Measurements from ENCODE around the gene CCL21. TPM values are rescaled to one million over a fixed set of nuclear protein-coding genes. Genes with fewer than 3 reads are reported as not detected.

CCL21 gene
- total RNA-seq, 1 donor from 2014 or later = not detected

DNA sequence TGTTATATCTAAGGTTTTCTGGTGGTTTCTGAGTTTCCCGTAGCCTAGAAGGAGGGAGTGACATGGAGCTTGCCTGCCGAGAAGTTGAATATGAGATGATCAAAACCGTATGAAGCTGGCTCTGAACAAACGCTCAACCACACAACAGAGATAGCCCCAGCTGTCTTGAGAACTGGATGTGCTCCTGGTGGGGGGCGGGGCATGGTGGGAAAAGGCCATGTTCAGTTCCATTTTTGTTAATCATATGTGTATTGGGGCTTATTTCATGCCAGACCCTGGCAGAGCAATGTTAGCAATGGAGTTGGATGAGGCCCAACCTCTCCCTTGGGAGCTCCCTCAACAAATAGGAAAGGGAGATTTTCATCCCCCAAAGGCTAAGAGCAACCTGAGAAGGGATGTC, 23.7 kb downstream of the CCL21 start:
- TF ChIP-seq CTCF (IDR thresholded peaks at IDR 0.05; ENCODE audit: insufficient read depth, low read length, severe bottlenecking) = no peak
- no peak for DNase-seq (ENCODE audit: low read depth)
- no peak for FAIRE-seq
- no peaks in the 10 kb centered on the region for H3K27me3 ChIP-seq (ENCODE audit: control insufficient read depth, insufficient read depth, low read length)
- no peak overlapping the region for H3K4me3 ChIP-seq (ENCODE audit: low read depth, low read length)
- no peaks in the 10 kb centered on the region for H3K36me3 ChIP-seq (ENCODE audit: control insufficient read depth, insufficient read depth, low read length)

- TF ChIP-seq CTCF (IDR thresholded peaks at IDR 0.05; ENCODE audit: insufficient read depth, low read length, severe bottlenecking) = no peak
- H3K4me3 ChIP-seq (ENCODE audit: low read depth, low read length) = no peak overlapping the region
- FAIRE-seq = no peak
These were observed 24.3 kb downstream of the CCL21 start for GRCh38 chr9:34685591-34685990.

GRCh38 chr9:34684816-34685215, 25.1 kb downstream of the CCL21 start:
- FAIRE-seq (no peak), DNase-seq (ENCODE audit: low read depth) (no peak)
- no peak overlapping the region for H3K4me3 ChIP-seq (ENCODE audit: low read depth, low read length)
- TF ChIP-seq CTCF (IDR thresholded peaks at IDR 0.05; ENCODE audit: insufficient read depth, low read length, severe bottlenecking) = no peak
- H3K27me3 ChIP-seq (ENCODE audit: control insufficient read depth, insufficient read depth, low read length) = no peaks in the 10 kb centered on the region
- H3K36me3 ChIP-seq (ENCODE audit: control insufficient read depth, insufficient read depth, low read length) = peaks cover 2% of the 10 kb centered on the region

More at GRCh38 chr9:34685591-34685990, 24.3 kb downstream of the CCL21 start:
- DNase-seq (ENCODE audit: low read depth) = no peak
- Histone ChIP-seq H3K27me3 (ENCODE audit: control insufficient read depth, insufficient read depth, low read length) (no peaks in the 10 kb centered on the region), H3K36me3 (ENCODE audit: control insufficient read depth, insufficient read depth, low read length) (peaks cover 2% of the 10 kb centered on the region)

DNA sequence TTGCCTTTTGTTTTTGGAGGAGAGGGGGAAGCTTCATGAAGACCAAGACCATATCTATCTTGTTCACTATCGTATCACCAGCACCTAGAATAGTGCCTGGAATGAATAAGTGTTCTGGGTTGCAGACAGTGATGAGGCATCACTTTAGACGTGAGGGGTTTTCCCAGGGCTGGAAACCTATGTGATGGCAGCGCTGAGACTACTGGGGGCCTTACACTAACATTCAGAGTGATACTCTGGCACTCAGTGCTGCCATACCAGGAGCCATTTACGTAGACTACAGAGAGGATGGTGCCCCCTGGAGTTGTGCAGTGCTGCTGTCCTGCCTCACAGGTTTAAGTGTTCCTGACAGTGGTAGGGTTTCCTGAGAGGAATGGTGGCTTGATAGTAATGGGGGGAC, 25.8 kb downstream of the CCL21 start:
- no peak overlapping the region for H3K4me3 ChIP-seq (ENCODE audit: low read depth, low read length)
- TF ChIP-seq CTCF (IDR thresholded peaks at IDR 0.05; ENCODE audit: insufficient read depth, low read length, severe bottlenecking) = no peak
- FAIRE-seq (peak; percentile 81), DNase-seq (ENCODE audit: low read depth) (no peak)
- H3K36me3 ChIP-seq (ENCODE audit: control insufficient read depth, insufficient read depth, low read length) = peaks cover 2% of the 10 kb centered on the region
- no peaks in the 10 kb centered on the region for H3K27me3 ChIP-seq (ENCODE audit: control insufficient read depth, insufficient read depth, low read length)

DNA sequence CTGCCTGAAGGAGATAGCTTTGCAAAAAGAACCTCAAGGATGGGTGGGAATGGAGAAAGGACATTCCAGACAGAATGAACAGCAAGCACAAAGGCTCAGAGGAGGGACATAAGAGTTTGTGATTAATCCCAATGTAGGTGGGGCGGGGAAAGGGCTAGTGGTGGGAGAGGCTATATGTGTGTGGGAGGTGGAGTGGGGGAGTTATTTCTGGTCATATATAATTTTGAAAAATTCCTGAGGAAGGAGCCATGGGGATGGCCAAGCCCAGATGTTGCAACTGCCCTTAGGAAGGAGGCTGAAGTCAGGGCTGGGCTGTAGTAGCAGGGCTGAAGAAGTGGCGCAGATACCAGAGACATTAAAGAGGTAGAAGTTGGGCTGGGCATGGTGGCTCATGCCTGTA, 34.1 kb downstream of the CCL21 start:
- no peak for DNase-seq (ENCODE audit: low read depth)
- no peak for TF ChIP-seq CTCF (IDR thresholded peaks at IDR 0.05; ENCODE audit: insufficient read depth, low read length, severe bottlenecking)
- Histone ChIP-seq H3K36me3 (ENCODE audit: control insufficient read depth, insufficient read depth, low read length) (peaks cover 5% of the 10 kb centered on the region), H3K27me3 (ENCODE audit: control insufficient read depth, insufficient read depth, low read length) (no peaks in the 10 kb centered on the region), H3K4me3 (ENCODE audit: low read depth, low read length) (no peak overlapping the region)
- FAIRE-seq = no peak

GRCh38 chr9:34675048-34675714, 34.8 kb downstream of the CCL21 start:
- DNase-seq (ENCODE audit: low read depth) = peak; percentile 36
- peaks cover 6% of the 10 kb centered on the region for H3K36me3 ChIP-seq (ENCODE audit: control insufficient read depth, insufficient read depth, low read length)
- no peak for FAIRE-seq
- no peak overlapping the region for H3K4me3 ChIP-seq (ENCODE audit: low read depth, low read length)
- peak; percentile 56 for TF ChIP-seq CTCF (IDR thresholded peaks at IDR 0.05; ENCODE audit: insufficient read depth, low read length, severe bottlenecking)
- no peaks in the 10 kb centered on the region for H3K27me3 ChIP-seq (ENCODE audit: control insufficient read depth, insufficient read depth, low read length)
